Measurements from ENCODE around the gene PHETA1.
"Not testable (repeated sequence)": the region's sequence is repeated elsewhere in the genome, so short reads cannot be mapped to it uniquely, and the experiment has no call there.

PHETA1 gene

GRCh38 chr12:111386885-111387284, 18.0 kb upstream of the PHETA1 start:
- DNase-seq (ENCODE audit: low read depth in 2 of 2) = peak in 1 of 2 donors; percentile 51
- no peak for TF ChIP-seq CTCF (IDR thresholded peaks at IDR 0.05; ENCODE audit: low read depth, low read length)

DNA sequence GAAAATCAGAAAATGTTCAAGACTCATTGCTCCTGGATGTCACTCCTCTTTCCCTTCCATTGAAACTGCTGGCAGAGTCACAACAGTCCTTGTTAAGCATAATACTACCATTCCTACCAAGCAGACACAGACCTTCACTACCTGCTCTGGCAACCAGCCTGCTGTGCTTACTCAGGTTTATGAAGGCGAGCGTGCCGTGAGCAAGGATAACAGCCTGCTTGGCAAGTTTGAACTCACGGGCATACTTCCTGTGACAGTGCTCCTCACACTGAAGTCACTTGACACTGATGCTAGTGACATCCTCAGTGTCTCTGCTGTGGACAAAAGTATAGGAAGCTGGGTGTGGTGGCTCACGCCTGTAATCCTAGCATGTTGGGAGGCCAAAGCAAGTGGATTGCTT, 15.7 kb upstream of the PHETA1 start:
- no peak for TF ChIP-seq CTCF (IDR thresholded peaks at IDR 0.05; ENCODE audit: low read depth, low read length)
- no peak for DNase-seq (ENCODE audit: low read depth in 2 of 2)
- H3K4me3 ChIP-seq (replicated peaks in 1 of 2; ENCODE audit: low read depth in 2 of 2, low read length in 2 of 2) = no peak overlapping the region

More at GRCh38 chr12:111386885-111387284, 18.0 kb upstream of the PHETA1 start:
- no peak overlapping the region for H3K4me3 ChIP-seq (replicated peaks in 1 of 2; ENCODE audit: low read depth in 2 of 2, low read length in 2 of 2)

- no peak for TF ChIP-seq CTCF (IDR thresholded peaks at IDR 0.05; ENCODE audit: low read depth, low read length)
- no peak for DNase-seq (ENCODE audit: low read depth in 2 of 2)
- H3K4me3 ChIP-seq (replicated peaks in 1 of 2; ENCODE audit: low read depth in 2 of 2, low read length in 2 of 2) = no peak overlapping the region
Measured at GRCh38 chr12:111379942-111380554, 11.2 kb upstream of the PHETA1 start.

DNA sequence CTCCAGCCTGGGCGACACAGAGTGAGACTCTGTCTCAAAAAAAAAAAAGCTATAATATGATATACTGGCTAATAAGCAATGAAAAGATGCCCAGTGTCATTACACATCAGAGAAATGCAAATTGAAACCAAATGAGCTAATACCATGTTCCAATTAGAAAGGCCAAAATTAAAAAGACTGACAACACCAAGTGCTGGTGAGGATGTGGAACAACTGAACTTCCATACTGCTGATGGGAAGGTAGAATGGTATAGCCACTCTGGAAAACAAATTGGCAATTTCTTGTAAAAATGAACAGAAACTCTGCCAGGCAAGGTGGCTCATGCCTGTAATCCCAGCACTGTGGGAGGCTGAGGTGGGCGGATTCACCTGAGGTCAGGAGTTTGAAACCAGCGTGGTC, 8.5 kb upstream of the PHETA1 start:
- no peak for DNase-seq (ENCODE audit: low read depth in 2 of 2)
- H3K4me3 ChIP-seq (replicated peaks in 1 of 2; ENCODE audit: low read depth in 2 of 2, low read length in 2 of 2) = no peak overlapping the region
- no peak for TF ChIP-seq CTCF (IDR thresholded peaks at IDR 0.05; ENCODE audit: low read depth, low read length)

DNA sequence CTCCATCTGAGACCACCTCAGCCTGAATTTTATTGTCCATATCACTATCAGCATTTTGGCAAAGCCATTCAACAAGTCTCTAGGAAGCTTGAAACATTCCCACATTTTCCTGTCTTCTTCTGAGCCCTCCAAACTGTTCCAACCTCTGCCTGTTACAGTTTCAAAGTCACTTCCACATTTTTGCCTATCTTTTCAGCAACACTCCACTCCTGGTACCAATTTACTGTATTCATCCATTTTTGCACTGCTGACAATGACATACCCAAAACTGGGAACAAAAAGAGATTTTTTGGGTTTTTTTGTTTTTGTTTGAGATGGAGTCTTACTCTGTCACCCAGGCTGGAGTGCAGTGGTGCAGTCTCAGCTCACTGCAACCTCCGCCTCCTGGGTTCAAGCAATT, 4.3 kb upstream of the PHETA1 start:
- not testable (repeated sequence) for DNase-seq (ENCODE audit: low read depth in 2 of 2); H3K4me3 ChIP-seq (replicated peaks in 1 of 2; ENCODE audit: low read depth in 2 of 2, low read length in 2 of 2)

DNA sequence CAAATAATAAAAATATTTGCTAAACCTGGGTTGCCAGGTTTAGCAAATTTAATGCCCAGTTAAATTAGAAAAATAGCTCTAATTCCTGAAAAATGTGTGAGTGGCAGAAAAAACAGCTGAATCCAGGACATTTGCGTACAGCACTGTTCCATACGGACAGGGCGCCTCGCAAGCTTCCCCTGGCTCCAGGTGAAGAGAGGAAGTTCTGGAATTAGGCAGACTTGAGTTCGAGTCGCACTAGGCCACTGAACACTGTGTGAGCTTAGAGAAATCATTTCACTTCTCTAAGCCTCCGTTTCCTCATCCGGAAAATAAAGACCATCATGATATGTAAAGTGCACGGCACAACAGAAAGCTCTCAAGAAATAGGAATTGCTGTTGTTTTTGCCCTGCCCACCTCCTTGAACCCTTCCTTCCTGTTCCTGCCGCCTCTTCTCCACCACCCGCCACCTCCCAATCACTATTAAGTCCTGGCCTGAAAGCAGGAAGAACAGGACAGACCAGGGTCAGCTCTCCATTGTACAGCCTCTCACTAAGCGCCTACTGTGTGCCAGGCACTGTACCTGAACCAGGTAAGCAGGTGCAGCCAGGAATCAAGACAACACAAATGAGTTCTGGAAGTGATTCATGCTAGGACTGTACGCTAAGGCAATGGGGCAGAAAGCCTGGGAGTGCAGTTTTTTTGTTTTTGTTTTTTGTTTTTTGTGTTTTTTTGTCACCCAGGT, 763 bp upstream of the PHETA1 start:
- H3K4me3 ChIP-seq (replicated peaks in 1 of 2; ENCODE audit: low read depth in 2 of 2, low read length in 2 of 2) = peak overlapping the region; percentile 87 to 92
- TF ChIP-seq CTCF (IDR thresholded peaks at IDR 0.05; ENCODE audit: low read depth, low read length) = no peak
- DNase-seq (ENCODE audit: low read depth in 2 of 2) = no peak

DNA sequence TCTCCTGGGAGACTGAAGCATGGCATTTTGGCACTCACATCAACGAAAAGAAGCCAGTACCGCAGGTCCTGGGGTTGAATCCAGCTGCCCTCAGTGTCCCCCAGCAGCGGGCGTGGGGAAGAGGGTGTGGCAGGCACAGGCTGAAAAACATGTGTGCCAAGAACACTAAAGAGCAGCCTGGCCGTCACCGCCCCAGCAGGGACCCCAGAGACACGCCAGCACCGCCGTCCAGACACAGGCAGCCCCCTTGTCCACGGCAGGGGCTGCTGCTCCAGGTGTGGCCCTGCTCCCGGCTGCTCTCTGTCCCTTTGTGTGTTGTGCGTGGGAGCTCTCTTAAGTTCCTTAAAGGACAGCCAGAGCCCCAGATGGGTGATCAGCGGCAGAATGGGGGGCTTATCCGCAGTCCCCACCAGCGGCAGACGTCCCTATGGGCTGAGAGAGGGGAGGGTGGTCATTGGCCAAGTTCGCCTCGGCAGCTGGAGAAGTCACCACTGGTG, 556 bp downstream of the PHETA1 start:
- no peak for TF ChIP-seq CTCF (IDR thresholded peaks at IDR 0.05; ENCODE audit: low read depth, low read length)
- H3K4me3 ChIP-seq (replicated peaks in 1 of 2; ENCODE audit: low read depth in 2 of 2, low read length in 2 of 2) = peak overlapping the region; percentile 87 to 92
- DNase-seq (ENCODE audit: low read depth in 2 of 2) = peak in 1 of 2 donors; percentile 18
